Kidney epithelial cell (primary cell): Measurements from ENCODE around the gene HOXD8. TPM values are rescaled to one million over a fixed set of nuclear protein-coding genes. Genes with fewer than 3 reads are reported as not detected.

Experiments used
- DNase-seq: peaks from one replicate; pipeline ENCODE4 v3.0.0-alpha.2; 2010; ENCODE audit warnings: low read depth
- H3K27me3 ChIP-seq: 2 replicates; pipeline ENCODE4 v1.6.0; 2011; ENCODE audit warnings: low read length; ENCODE audit not compliant: control insufficient read depth, insufficient read depth
- H3K36me3 ChIP-seq: 2 replicates; pipeline ENCODE4 v1.5.1; 2011; ENCODE audit warnings: low read length; ENCODE audit not compliant: control insufficient read depth, insufficient read depth
- H3K4me3 ChIP-seq: 2 replicates; pipeline ENCODE4 v1.5.1; 2011; ENCODE audit warnings: low read depth, mild to moderate bottlenecking, control low read depth, low read length
- total RNA-seq: library from RNA; depleted of rRNA; stranded (reverse); fragments of >200 nt; gene quantifications from 2 replicates; pipeline ENCODE4 v1.2.3, GENCODE V29; 2015
- TF ChIP-seq, protein P1 (sequence below): IDR thresholded peaks from 2 replicates; pipeline ENCODE4 v1.5.1; 2011; ENCODE audit warnings: mild to moderate bottlenecking, moderate library complexity, low read length, control low read depth, inconsistent platforms; ENCODE audit not compliant: insufficient read depth, poor library complexity, severe bottlenecking

HOXD8 gene
- total RNA-seq, 1 donor from 2014 or later: 18.1 TPM

DNA sequence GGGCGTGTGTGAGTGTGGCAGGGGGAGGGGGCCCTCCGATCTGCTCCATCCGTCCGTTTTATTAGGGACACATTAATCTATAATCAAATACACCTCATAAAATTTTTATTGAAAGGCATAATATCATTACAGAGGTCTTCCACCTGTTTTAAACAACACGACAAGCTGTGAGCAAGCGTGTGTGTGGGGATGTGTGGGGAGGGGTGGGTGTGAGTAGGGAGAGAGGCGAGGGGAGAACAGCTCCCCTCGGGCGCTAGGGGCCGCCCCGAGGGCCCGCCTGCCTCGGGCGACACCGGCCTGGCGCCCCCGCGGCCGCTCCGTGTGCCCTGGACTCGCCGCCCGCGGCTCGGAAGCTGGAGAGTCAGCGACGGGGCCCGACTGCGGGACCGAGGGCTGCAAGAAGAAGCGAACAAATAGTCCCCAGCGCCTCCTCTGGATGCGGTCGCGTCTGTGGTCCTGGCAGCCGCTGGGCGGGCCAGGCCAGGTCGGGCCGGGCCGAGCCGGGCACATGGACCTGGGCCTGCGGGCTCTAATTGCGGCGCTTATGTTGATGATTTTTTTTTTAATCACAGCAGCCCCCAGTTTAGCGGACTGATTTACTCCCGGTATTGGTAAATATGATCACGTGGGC, 7.3 kb upstream of the HOXD8 start:
- peaks cover 2% of the 10 kb centered on the region for H3K27me3 ChIP-seq

DNA sequence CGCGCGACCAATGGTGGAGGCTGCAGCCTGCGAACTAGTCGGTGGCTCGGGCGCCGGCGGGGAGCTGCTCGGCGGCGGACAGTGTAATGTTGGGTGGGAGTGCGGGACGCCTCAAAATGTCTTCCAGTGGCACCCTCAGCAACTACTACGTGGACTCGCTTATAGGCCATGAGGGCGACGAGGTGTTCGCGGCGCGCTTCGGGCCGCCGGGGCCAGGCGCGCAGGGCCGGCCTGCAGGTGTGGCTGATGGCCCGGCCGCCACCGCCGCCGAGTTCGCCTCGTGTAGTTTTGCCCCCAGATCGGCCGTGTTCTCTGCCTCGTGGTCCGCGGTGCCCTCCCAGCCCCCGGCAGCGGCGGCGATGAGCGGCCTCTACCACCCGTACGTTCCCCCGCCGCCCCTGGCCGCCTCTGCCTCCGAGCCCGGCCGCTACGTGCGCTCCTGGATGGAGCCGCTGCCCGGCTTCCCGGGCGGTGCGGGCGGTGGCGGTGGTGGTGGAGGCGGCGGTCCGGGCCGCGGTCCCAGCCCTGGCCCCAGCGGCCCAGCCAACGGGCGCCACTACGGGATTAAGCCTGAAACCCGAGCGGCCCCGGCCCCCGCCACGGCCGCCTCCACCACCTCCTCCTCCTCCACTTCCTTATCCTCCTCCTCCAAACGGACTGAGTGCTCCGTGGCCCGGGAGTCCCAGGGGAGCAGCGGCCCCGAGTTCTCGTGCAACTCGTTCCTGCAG, 6.7 kb upstream of the HOXD8 start, which contains the start of gene HOXD9:
Gene HOXD9 (plus strand): TSS at position 37 of the 728 bp plus-strand sequence. CDS start 50 bp downstream, at position 87.
- Histone ChIP-seq H3K36me3 (no peaks in the 10 kb centered on the region), H3K4me3 (peak within 1 kb of the TSS; percentile 59), H3K27me3 (no peaks in the 10 kb centered on the region)
- no peak for DNase-seq
- TF ChIP-seq, protein P1, sequence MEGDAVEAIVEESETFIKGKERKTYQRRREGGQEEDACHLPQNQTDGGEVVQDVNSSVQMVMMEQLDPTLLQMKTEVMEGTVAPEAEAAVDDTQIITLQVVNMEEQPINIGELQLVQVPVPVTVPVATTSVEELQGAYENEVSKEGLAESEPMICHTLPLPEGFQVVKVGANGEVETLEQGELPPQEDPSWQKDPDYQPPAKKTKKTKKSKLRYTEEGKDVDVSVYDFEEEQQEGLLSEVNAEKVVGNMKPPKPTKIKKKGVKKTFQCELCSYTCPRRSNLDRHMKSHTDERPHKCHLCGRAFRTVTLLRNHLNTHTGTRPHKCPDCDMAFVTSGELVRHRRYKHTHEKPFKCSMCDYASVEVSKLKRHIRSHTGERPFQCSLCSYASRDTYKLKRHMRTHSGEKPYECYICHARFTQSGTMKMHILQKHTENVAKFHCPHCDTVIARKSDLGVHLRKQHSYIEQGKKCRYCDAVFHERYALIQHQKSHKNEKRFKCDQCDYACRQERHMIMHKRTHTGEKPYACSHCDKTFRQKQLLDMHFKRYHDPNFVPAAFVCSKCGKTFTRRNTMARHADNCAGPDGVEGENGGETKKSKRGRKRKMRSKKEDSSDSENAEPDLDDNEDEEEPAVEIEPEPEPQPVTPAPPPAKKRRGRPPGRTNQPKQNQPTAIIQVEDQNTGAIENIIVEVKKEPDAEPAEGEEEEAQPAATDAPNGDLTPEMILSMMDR: no peak

More for the DNA sequence above, 7.3 kb upstream of the HOXD8 start:
- Histone ChIP-seq H3K36me3 (no peaks in the 10 kb centered on the region), H3K4me3 (peak overlapping the region; percentile 59)
- TF ChIP-seq, protein P1: no peak
- DNase-seq: no peak

DNA sequence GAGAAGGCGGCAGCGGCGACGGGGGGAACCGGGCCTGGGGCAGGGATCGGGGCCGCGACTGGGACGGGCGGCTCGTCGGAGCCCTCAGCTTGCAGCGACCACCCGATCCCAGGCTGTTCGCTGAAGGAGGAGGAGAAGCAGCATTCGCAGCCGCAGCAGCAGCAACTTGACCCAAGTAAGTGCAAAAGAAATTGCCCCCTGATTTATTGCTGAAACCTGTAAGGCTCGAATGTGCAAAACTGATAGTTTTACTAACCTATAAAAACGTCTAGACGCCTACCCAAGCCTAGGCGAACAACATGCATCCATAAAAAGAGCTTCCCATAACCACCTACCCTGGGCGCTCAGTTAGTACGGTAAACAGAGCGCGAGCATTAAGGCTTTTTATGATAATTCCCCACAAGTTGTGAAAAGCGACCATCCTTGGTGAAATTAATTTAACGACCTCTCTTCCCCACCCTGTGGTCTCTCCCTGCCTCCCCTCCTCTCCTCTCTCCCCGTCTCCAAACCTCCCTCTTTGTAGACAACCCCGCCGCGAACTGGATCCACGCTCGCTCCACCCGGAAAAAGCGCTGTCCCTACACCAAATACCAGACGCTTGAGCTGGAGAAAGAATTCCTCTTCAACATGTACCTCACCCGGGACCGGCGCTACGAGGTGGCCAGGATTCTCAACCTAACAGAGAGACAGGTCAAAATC, 5.9 kb upstream of the HOXD8 start:
- H3K4me3 ChIP-seq: peak overlapping the region; percentile 59

DNA sequence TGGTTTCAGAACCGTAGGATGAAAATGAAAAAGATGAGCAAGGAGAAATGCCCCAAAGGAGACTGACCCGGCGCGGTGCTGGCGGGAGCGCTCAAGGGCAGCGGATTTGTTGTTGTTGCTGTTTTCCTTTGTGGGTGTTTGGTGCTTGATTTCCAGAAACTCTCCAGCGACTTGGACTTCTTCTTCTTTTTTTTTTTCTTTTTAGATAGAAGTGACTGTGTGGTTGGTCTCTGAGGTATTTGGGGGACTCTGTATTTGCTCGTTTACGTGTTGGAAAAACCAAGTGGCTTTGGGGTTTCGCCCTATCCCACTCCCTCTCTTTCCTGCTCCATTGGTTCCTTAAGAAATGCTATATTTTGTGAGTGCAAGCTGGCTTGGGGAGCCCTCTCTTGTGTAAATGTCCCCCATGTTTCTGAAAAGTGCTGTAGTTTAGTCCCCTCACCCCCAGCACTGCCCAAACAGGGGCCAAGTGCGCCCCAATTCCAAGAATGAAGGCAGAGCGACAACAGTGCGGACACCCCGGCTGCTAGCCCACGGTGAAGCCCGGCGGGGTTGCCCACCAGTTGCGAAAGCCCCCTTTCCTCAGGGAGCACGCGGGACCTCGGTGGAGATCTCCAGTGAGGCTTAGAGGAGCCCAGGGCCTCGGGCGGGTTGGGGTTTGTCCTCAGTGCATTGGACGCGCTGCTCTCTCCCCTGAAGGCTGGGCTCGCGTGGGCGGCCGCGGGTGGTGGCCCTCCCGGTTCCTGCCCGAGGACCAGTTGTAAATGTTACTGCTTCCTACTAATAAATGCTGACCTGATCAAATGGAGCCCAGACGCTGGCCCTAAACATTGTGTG, 5.2 kb upstream of the HOXD8 start:
- DNase-seq: no peak
- Histone ChIP-seq H3K36me3 (no peaks in the 10 kb centered on the region), H3K27me3 (no peaks in the 10 kb centered on the region), H3K4me3 (peak overlapping the region; percentile 59)
- TF ChIP-seq, protein P1: no peak

More for the DNA sequence above, 5.9 kb upstream of the HOXD8 start:
- no peaks in the 10 kb centered on the region for H3K27me3 ChIP-seq
- TF ChIP-seq, protein P1: no peak
- no peak for DNase-seq
- no peaks in the 10 kb centered on the region for H3K36me3 ChIP-seq

DNA sequence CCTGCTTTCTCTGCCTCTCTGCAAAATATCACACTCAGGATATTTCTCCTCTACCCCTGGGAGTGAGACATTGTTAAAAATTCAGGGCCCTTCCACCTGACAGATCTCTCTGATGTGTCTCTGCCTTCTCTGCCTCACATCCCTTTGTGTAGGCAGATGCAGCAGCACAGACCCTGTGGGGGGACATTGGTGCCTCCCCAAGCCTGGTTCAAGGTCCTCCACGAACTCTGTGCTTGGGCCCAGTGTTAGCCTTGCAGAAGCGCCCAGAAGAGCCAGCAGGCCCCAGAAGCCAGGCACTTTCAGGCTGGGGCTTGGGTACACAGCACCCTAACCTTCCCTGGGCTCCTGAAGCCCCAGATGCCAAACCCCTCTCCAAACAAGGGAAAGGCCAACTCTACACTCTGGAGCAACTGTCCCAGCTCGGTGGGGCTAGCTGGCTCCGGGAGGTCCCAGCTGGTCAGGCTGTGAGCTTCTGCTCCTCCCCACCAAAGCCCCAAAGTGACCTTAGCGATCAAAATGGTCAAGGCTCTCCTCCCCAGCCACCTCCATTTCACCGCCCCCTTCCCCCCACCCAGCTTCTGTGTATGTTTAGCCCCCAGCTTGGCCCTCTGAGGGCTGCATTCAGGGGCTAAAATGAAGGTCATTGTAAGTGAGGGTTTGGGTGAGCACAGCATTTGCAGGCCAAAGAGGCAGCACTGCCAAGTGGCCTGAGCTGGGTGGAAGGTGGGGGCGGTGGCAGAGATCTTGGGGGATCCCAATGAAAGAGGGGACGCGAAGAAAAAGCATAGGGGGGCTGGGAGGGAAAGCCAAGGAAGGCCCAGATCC, 4.3 kb upstream of the HOXD8 start:
- Histone ChIP-seq H3K4me3 (peak overlapping the region; percentile 59), H3K27me3 (no peaks in the 10 kb centered on the region), H3K36me3 (no peaks in the 10 kb centered on the region)
- DNase-seq: no peak
- TF ChIP-seq, protein P1: no peak
